ENCODE results near the gene PKN1. TPM values are rescaled to one million over a fixed set of nuclear protein-coding genes. Genes with fewer than 3 reads are reported as not detected.

PKN1 gene
- total and polyA plus RNA-seq, 4 donors: 84.3 to 197 (median 121) TPM

GRCh38 chr19:14413693-14414181 is 19.4 kb upstream of the PKN1 start:
- H3K36me3 ChIP-seq (ENCODE audit: control insufficient read depth in 4 of 4, insufficient read depth in 4 of 4, low read length in 4 of 4): peaks cover 17 to 57% (median 29%) of the 10 kb centered on the region in 4 donors
- no peak overlapping the region for H3K4me3 ChIP-seq
- no peaks in the 10 kb centered on the region for H3K9me3 ChIP-seq (ENCODE audit: control insufficient read depth in 4 of 4, insufficient read depth in 3 of 4, low read length in 3 of 4)
- WGBS, 2 donors: 77 to 85% methylated on average over 3 of the region's 3 CpGs
- H3K4me1 ChIP-seq (ENCODE audit: control insufficient read depth in 5 of 5, insufficient read depth in 5 of 5, low read length in 5 of 5): peaks cover 3 to 20% (median 11%) of the 10 kb centered on the region in 5 donors
- no peaks in the 10 kb centered on the region for H3K27me3 ChIP-seq (ENCODE audit: control insufficient read depth in 3 of 3, insufficient read depth in 3 of 3, low read length in 2 of 3)
- peak overlapping the region in 1 of 2 donors; percentile 26 for H3K9ac ChIP-seq (ENCODE audit: insufficient read depth in 1 of 2, low read length in 2 of 2)
- H3K27ac ChIP-seq (ENCODE audit: low read depth in 1 of 2, low read length in 1 of 2): no peak overlapping the region
- TF ChIP-seq CTCF (IDR thresholded peaks at IDR 0.05; ENCODE audit: control extremely low read depth, extremely low read depth): no peak
- ATAC-seq (ENCODE audit: insufficient read depth, low FRiP score) (no peak), DNase-seq (peak in 2 of 3 donors; percentile 30 to 39)

GRCh38 chr19:14414926-14415690 is 18.0 kb upstream of the PKN1 start:
- H3K4me1 ChIP-seq (ENCODE audit: control insufficient read depth in 5 of 5, insufficient read depth in 5 of 5, low read length in 5 of 5): peaks cover 3 to 24% (median 11%) of the 10 kb centered on the region in 5 donors

GRCh38 chr19:14416817-14417231 is 16.3 kb upstream of the PKN1 start:
- no peak overlapping the region for H3K27ac ChIP-seq (ENCODE audit: low read depth in 1 of 2, low read length in 1 of 2)
- peaks cover 3 to 24% (median 8%) of the 10 kb centered on the region in 5 donors for H3K4me1 ChIP-seq (ENCODE audit: control insufficient read depth in 5 of 5, insufficient read depth in 5 of 5, low read length in 5 of 5)
- no peak for ATAC-seq (ENCODE audit: insufficient read depth, low FRiP score)
- 39 to 42% methylated on average over 6 of the region's 6 CpGs for WGBS, 2 donors
- H3K4me3 ChIP-seq: no peak overlapping the region
- H3K36me3 ChIP-seq (ENCODE audit: control insufficient read depth in 4 of 4, insufficient read depth in 4 of 4, low read length in 4 of 4): peaks cover 0 to 26% (median 7%) of the 10 kb centered on the region in 4 donors
- no peak for TF ChIP-seq CTCF (IDR thresholded peaks at IDR 0.05; ENCODE audit: control extremely low read depth, extremely low read depth)
- no peak for DNase-seq
- H3K9ac ChIP-seq (ENCODE audit: insufficient read depth in 1 of 2, low read length in 2 of 2): peak overlapping the region in 1 of 2 donors; percentile 32
- no peaks in the 10 kb centered on the region for H3K27me3 ChIP-seq (ENCODE audit: control insufficient read depth in 3 of 3, insufficient read depth in 3 of 3, low read length in 2 of 3)
- no peaks in the 10 kb centered on the region for H3K9me3 ChIP-seq (ENCODE audit: control insufficient read depth in 4 of 4, insufficient read depth in 3 of 4, low read length in 3 of 4)

More at GRCh38 chr19:14414926-14415690, 18.0 kb upstream of the PKN1 start:
- DNase-seq (no peak), ATAC-seq (ENCODE audit: insufficient read depth, low FRiP score) (no peak)
- peaks cover 7 to 43% (median 19%) of the 10 kb centered on the region in 4 donors for H3K36me3 ChIP-seq (ENCODE audit: control insufficient read depth in 4 of 4, insufficient read depth in 4 of 4, low read length in 4 of 4)
- no peak overlapping the region for H3K4me3 ChIP-seq
- no peak overlapping the region for H3K27ac ChIP-seq (ENCODE audit: low read depth in 1 of 2, low read length in 1 of 2)
- no peak for TF ChIP-seq CTCF (IDR thresholded peaks at IDR 0.05; ENCODE audit: control extremely low read depth, extremely low read depth)
- H3K9ac ChIP-seq (ENCODE audit: insufficient read depth in 1 of 2, low read length in 2 of 2): no peak overlapping the region
- WGBS, 2 donors: 92% methylated on average over 8 of the region's 8 CpGs
- H3K27me3 ChIP-seq (ENCODE audit: control insufficient read depth in 3 of 3, insufficient read depth in 3 of 3, low read length in 2 of 3): no peaks in the 10 kb centered on the region
- no peaks in the 10 kb centered on the region for H3K9me3 ChIP-seq (ENCODE audit: control insufficient read depth in 4 of 4, insufficient read depth in 3 of 4, low read length in 3 of 4)

Data from lung (tissue), 12 donors.